HCT116 (cell line): Measurements from ENCODE around the gene LAGE3. TPM values are rescaled to one million over a fixed set of nuclear protein-coding genes. Genes with fewer than 3 reads are reported as not detected.

Source experiments
- ATAC-seq: fragments of 200-7000 bp; cut with Tn5 transposase; 2 replicates; pipeline ENCODE4 v1.9.1; 2020; ENCODE audit warnings: mild to moderate bottlenecking, moderate library complexity
- BruUV-seq: library from RNA; stranded (reverse); fragments of 400-500 nt; replicated peaks from 2 replicates; lab custom pipeline; 2021; lab: Mats Ljungman, UMichigan
- CTCF ChIA-PET: fragments of 300-600 bp; sonication (Branson Sonifier 250); formaldehyde crosslinking; loops from one replicate; lab custom pipeline; 2021; ENCODE audit warnings: antibody characterized with exemption; lab: Charles Lee
- POLR2A ChIA-PET: fragments of 300-600, 350-600 bp; sonication (Branson Sonifier 250); formaldehyde crosslinking; loops from one replicate; lab custom pipeline; 2021; ENCODE audit warnings: antibody characterized with exemption; lab: Charles Lee
- RAD21 ChIA-PET, 2 experiments: fragments of 300-600 bp; sonication (Branson Sonifier 250); formaldehyde crosslinking; loops; one replicate each; lab custom pipeline; 2023; ENCODE audit warnings: low total read pairs in 2 of 2; ENCODE audit not compliant: uncharacterized antibody in 2 of 2, unreplicated experiment in 2 of 2, low non-redundant PET in 1 of 2; lab: Charles Lee
- DNase-seq: peaks from one replicate; pipeline ENCODE4 v3.0.0-alpha.2; 2010; ENCODE audit warnings: low read depth, low spot score
- H2AFZ ChIP-seq: fragments of 200-600 bp; shearing (Covaris generic), sonication (generic); 2 replicates; pipeline ENCODE4 v1.6.1; 2017; ENCODE audit warnings: low read depth, mixed run types, mixed read lengths, antibody characterized with exemption, low read length; ENCODE audit not compliant: poor library complexity, severe bottlenecking
- H3K27ac ChIP-seq: 2 replicates; pipeline ENCODE4 v1.5.1; 2012; ENCODE audit warnings: low read depth, low read length
- H3K27me3 ChIP-seq: fragments of 200-600 bp; sonication (generic); 2 replicates; pipeline ENCODE4 v1.6.1; 2016; ENCODE audit warnings: mixed run types, low read length, mixed read lengths; ENCODE audit not compliant: insufficient read depth
- H3K36me3 ChIP-seq, 2 experiments: fragments of 200-500 bp in 1 of 2; fragments of 200-600 bp in 1 of 2; sonication (Bioruptor generic) in 1 of 2; sonication (generic) in 1 of 2; 2 replicates each; pipeline versions ENCODE4 v1.5.1 to v1.6.1; 2014 to 2016; ENCODE audit warnings: low read length in 2 of 2, inconsistent platforms in 1 of 2, mixed read lengths in 1 of 2, mixed run types in 1 of 2; ENCODE audit not compliant: insufficient read depth in 2 of 2, control insufficient read depth in 1 of 2
- H3K4me1 ChIP-seq, 2 experiments: fragments of 200-600 bp in 1 of 2; sonication (generic) in 1 of 2; 2 replicates each; pipeline versions ENCODE4 v1.5.1 to v1.6.1; 2012 to 2017; ENCODE audit warnings: low read length in 2 of 2, inconsistent platforms in 1 of 2, mild to moderate bottlenecking in 1 of 2, mixed read lengths in 1 of 2, mixed run types in 1 of 2, moderate library complexity in 1 of 2; ENCODE audit not compliant: insufficient read depth in 2 of 2, control insufficient read depth in 1 of 2
- H3K4me2 ChIP-seq: fragments of 200-600 bp; sonication (generic); 2 replicates; pipeline ENCODE4 v1.6.1; 2017; ENCODE audit warnings: mixed run types, low read length, mixed read lengths
- H3K4me3 ChIP-seq, 2 experiments: fragments of 200-600 bp in 1 of 2; sonication (generic) in 1 of 2; replicated peaks in 1 of 2; 2 replicates each; pipeline ENCODE4 v1.5.1; 2011 to 2016; ENCODE audit warnings: low read length in 2 of 2, control low read depth in 1 of 2, low read depth in 1 of 2, mild to moderate bottlenecking in 1 of 2, mixed read lengths in 1 of 2, mixed run types in 1 of 2
- H3K79me2 ChIP-seq: fragments of 200-600 bp; sonication (generic); 2 replicates; pipeline ENCODE4 v1.6.1; 2017; ENCODE audit warnings: mild to moderate bottlenecking, mixed run types, low read length, moderate library complexity, mixed read lengths; ENCODE audit not compliant: insufficient read depth
- H3K9ac ChIP-seq: fragments of 200-600 bp; sonication (generic); 2 replicates; pipeline ENCODE4 v1.6.1; 2016; ENCODE audit warnings: low read length, mixed read lengths
- H3K9me2 ChIP-seq: fragments of 200-600 bp; sonication (generic), shearing (Covaris generic); 2 replicates; pipeline ENCODE4 v1.6.1; 2017; ENCODE audit warnings: mixed run types, mild to moderate bottlenecking, moderate library complexity; ENCODE audit not compliant: insufficient read depth
- H3K9me3 ChIP-seq, 2 experiments: fragments of 200-500 bp in 1 of 2; fragments of 200-600 bp in 1 of 2; sonication (Bioruptor generic) in 1 of 2; sonication (generic) in 1 of 2; 2 replicates each; pipeline ENCODE4 v1.6.1; 2014 to 2017; ENCODE audit warnings: low read length in 2 of 2, mixed read lengths in 2 of 2, inconsistent platforms in 1 of 2, low read depth in 1 of 2, mild to moderate bottlenecking in 1 of 2, mixed run types in 1 of 2, moderate library complexity in 1 of 2; ENCODE audit not compliant: control insufficient read depth in 1 of 2, insufficient read depth in 1 of 2
- H4K20me1 ChIP-seq: fragments of 200-600 bp; sonication (generic), shearing (Covaris generic); 2 replicates; pipeline ENCODE4 v1.6.1; 2017; ENCODE audit warnings: mixed run types, mild to moderate bottlenecking, moderate library complexity; ENCODE audit not compliant: insufficient read depth
- EGR1 ChIP-seq: IDR thresholded peaks from 2 replicates; pipeline ENCODE4 v1.6.1; 2012; ENCODE audit warnings: low read depth
- FOSL1 ChIP-seq: IDR thresholded peaks from 2 replicates; pipeline ENCODE4 v1.6.1; 2012; ENCODE audit warnings: low read depth
- POLR2A ChIP-seq: IDR thresholded peaks from 2 replicates; pipeline ENCODE4 v1.7.0; 2011; ENCODE audit warnings: borderline replicate concordance; ENCODE audit not compliant: insufficient read depth, insufficient read length; ENCODE audit errors: extremely low read depth
- RAD21 ChIP-seq: IDR thresholded peaks from 2 replicates; pipeline ENCODE4 v1.6.1; 2012; ENCODE audit warnings: low read depth, mild to moderate bottlenecking
- SIN3A ChIP-seq: IDR thresholded peaks from 2 replicates; pipeline ENCODE4 v1.6.1; 2012; ENCODE audit warnings: low read depth
- TCF7L2 ChIP-seq: IDR thresholded peaks from 2 replicates; pipeline ENCODE4 v1.7.0; 2011; ENCODE audit warnings: borderline replicate concordance, inconsistent platforms; ENCODE audit not compliant: insufficient read depth, insufficient read length; ENCODE audit errors: extremely low read depth
- intact Hi-C: fragments of 100-400 bp; cut with micrococcal nuclease; formaldehyde crosslinking; loops from 2 replicates; pipeline ENCODE4 v1.10.0; 2022
- total RNA-seq: library from RNA; stranded (reverse); gene quantifications from one replicate; pipeline ENCODE4 v1.2.1, GENCODE V29; 2021; ENCODE audit not compliant: unreplicated experiment
- TF ChIP-seq, protein P1 (sequence below): IDR thresholded peaks from 2 replicates; pipeline ENCODE4 v1.6.1; 2012; ENCODE audit warnings: low read depth

The LAGE3 gene
- total RNA-seq, 1 experiment from 2014 or later, result 42.8 TPM

DNA sequence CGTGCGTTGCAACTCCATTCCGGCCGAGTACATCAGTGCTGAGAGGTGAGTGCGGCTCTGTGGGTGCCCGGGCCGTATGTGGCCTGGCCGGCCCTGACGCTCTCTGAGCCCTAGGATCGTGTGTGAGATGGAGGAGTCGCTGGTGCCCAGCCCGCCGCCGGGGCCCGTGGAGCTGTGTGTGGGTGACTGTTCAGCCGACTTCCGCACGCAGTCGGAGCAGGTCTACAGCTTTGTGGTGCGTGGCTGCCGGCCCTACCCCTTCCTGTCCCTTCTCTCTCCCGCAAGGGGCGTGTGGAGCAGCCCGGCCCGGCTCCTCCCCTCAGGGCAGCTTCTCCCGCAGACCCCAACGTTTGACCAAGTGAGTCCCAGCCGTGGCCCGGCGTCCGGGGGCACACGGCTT lies 13.0 kb downstream of the LAGE3 start:
- Histone ChIP-seq H3K79me2 (peaks cover 2% of the 10 kb centered on the region; the same call in 1 of the 2 replicates), H4K20me1 (no peaks in the 10 kb centered on the region), H3K36me3 (peaks cover 2 to 4% of the 10 kb centered on the region in 2 experiments; a peak in 1 of 4 replicates), H3K4me3 (no peak overlapping the region), H2AFZ (no peak overlapping the region), H3K4me2 (no peak overlapping the region), H3K9me2 (no peaks in the 10 kb centered on the region)
- CTCF ChIA-PET, result no interaction called here
- POLR2A ChIA-PET, result no interaction called here
- DNase-seq, result no peak
- intact Hi-C loops, result no loop called here
- TF ChIP-seq SIN3A, result no peak
- TF ChIP-seq, all 23 proteins: peak for 0
- H3K27ac ChIP-seq, result no peak overlapping the region
- no peaks in the 10 kb centered on the region for H3K9me3 ChIP-seq
- H3K4me1 ChIP-seq, result no peaks in the 10 kb centered on the region
- H3K9ac ChIP-seq, result no peak overlapping the region
- ATAC-seq, result no peak
- H3K27me3 ChIP-seq, result no peaks in the 10 kb centered on the region
- BruUV-seq, result no TSS peak
- RAD21 ChIA-PET, result no interaction called here

- Histone ChIP-seq H3K4me3 (no peak overlapping the region), H3K9me2 (no peaks in the 10 kb centered on the region), H2AFZ (no peak overlapping the region), H3K79me2 (peaks cover 4% of the 10 kb centered on the region; the same call in 1 of the 2 replicates), H3K27ac (no peak overlapping the region), H3K9me3 (no peaks in the 10 kb centered on the region), H3K36me3 (peaks cover 2 to 4% of the 10 kb centered on the region in 2 experiments; a peak in 1 of 4 replicates), H3K27me3 (no peaks in the 10 kb centered on the region), H4K20me1 (no peaks in the 10 kb centered on the region), H3K4me2 (no peak overlapping the region), H3K9ac (no peak overlapping the region), H3K4me1 (no peaks in the 10 kb centered on the region)
- TF ChIP-seq EGR1, result no peak
- TF ChIP-seq, protein P1, sequence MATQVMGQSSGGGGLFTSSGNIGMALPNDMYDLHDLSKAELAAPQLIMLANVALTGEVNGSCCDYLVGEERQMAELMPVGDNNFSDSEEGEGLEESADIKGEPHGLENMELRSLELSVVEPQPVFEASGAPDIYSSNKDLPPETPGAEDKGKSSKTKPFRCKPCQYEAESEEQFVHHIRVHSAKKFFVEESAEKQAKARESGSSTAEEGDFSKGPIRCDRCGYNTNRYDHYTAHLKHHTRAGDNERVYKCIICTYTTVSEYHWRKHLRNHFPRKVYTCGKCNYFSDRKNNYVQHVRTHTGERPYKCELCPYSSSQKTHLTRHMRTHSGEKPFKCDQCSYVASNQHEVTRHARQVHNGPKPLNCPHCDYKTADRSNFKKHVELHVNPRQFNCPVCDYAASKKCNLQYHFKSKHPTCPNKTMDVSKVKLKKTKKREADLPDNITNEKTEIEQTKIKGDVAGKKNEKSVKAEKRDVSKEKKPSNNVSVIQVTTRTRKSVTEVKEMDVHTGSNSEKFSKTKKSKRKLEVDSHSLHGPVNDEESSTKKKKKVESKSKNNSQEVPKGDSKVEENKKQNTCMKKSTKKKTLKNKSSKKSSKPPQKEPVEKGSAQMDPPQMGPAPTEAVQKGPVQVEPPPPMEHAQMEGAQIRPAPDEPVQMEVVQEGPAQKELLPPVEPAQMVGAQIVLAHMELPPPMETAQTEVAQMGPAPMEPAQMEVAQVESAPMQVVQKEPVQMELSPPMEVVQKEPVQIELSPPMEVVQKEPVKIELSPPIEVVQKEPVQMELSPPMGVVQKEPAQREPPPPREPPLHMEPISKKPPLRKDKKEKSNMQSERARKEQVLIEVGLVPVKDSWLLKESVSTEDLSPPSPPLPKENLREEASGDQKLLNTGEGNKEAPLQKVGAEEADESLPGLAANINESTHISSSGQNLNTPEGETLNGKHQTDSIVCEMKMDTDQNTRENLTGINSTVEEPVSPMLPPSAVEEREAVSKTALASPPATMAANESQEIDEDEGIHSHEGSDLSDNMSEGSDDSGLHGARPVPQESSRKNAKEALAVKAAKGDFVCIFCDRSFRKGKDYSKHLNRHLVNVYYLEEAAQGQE, result no peak
- TF ChIP-seq TCF7L2, result no peak
- TF ChIP-seq FOSL1, result no peak
- TF ChIP-seq RAD21, result no peak
- no peak for TF ChIP-seq POLR2A
- ChIA-PET RAD21 (no interaction called here), CTCF (no interaction called here), POLR2A (no interaction called here)
- no peak for ATAC-seq
- intact Hi-C loops, result no loop called here
- BruUV-seq, result no TSS peak
- no peak for DNase-seq
Observed at GRCh38 chrX:154465601-154466000, 13.5 kb downstream of the LAGE3 start.
